NCI-H2227 (cell line): ENCODE results near the gene NCAPD2.
A peak's percentile ranks its signal among the peaks of the same experiment; 100 is the strongest.

Experiments
- DNase-seq: peaks from one replicate; lab custom pipeline; 2025; ENCODE audit not compliant: unreplicated experiment; lab: John Stamatoyannopoulos, UW

NCAPD2 gene, protein sequence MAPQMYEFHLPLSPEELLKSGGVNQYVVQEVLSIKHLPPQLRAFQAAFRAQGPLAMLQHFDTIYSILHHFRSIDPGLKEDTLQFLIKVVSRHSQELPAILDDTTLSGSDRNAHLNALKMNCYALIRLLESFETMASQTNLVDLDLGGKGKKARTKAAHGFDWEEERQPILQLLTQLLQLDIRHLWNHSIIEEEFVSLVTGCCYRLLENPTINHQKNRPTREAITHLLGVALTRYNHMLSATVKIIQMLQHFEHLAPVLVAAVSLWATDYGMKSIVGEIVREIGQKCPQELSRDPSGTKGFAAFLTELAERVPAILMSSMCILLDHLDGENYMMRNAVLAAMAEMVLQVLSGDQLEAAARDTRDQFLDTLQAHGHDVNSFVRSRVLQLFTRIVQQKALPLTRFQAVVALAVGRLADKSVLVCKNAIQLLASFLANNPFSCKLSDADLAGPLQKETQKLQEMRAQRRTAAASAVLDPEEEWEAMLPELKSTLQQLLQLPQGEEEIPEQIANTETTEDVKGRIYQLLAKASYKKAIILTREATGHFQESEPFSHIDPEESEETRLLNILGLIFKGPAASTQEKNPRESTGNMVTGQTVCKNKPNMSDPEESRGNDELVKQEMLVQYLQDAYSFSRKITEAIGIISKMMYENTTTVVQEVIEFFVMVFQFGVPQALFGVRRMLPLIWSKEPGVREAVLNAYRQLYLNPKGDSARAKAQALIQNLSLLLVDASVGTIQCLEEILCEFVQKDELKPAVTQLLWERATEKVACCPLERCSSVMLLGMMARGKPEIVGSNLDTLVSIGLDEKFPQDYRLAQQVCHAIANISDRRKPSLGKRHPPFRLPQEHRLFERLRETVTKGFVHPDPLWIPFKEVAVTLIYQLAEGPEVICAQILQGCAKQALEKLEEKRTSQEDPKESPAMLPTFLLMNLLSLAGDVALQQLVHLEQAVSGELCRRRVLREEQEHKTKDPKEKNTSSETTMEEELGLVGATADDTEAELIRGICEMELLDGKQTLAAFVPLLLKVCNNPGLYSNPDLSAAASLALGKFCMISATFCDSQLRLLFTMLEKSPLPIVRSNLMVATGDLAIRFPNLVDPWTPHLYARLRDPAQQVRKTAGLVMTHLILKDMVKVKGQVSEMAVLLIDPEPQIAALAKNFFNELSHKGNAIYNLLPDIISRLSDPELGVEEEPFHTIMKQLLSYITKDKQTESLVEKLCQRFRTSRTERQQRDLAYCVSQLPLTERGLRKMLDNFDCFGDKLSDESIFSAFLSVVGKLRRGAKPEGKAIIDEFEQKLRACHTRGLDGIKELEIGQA (N-terminal part only)

GRCh38 chr12:6493497-6494257, at the start of gene NCAPD2:
Gene NCAPD2 (plus strand): TSS chr12:6494102. CDS start chr12:6495099, 997 bp downstream.
- peak; percentile 95 for DNase-seq

- no peak for DNase-seq
Measured at GRCh38 chr12:6444704-6445688, 48.9 kb upstream of the NCAPD2 start, which contains the start of gene CD27. Gene CD27 (plus strand): TSS chr12:6444955. CDS start chr12:6445096, 141 bp downstream.

- no peak for DNase-seq
Measured at GRCh38 chr12:6450091-6450868, 43.6 kb upstream of the NCAPD2 start.

DNA sequence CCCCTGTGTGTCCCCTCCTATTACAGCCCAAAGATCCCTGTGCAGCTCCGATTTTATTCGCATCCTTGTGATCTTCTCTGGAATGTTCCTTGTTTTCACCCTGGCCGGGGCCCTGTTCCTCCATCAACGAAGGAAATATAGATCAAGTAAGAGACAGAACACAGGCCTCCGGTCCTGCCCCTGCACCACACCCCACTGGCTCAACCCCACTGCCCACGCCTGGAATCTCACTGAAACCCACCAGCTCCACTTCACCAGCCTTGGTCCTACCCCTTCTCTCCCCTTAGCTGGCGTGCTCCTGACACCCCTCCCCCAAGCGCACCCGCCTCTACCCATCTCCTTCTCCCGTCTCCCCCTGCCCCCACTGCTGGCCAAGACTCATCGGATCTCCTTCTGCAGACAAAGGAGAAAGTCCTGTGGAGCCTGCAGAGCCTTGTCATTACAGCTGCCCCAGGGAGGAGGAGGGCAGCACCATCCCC, 43.0 kb upstream of the NCAPD2 start:
- peak; percentile 66 for DNase-seq

DNA sequence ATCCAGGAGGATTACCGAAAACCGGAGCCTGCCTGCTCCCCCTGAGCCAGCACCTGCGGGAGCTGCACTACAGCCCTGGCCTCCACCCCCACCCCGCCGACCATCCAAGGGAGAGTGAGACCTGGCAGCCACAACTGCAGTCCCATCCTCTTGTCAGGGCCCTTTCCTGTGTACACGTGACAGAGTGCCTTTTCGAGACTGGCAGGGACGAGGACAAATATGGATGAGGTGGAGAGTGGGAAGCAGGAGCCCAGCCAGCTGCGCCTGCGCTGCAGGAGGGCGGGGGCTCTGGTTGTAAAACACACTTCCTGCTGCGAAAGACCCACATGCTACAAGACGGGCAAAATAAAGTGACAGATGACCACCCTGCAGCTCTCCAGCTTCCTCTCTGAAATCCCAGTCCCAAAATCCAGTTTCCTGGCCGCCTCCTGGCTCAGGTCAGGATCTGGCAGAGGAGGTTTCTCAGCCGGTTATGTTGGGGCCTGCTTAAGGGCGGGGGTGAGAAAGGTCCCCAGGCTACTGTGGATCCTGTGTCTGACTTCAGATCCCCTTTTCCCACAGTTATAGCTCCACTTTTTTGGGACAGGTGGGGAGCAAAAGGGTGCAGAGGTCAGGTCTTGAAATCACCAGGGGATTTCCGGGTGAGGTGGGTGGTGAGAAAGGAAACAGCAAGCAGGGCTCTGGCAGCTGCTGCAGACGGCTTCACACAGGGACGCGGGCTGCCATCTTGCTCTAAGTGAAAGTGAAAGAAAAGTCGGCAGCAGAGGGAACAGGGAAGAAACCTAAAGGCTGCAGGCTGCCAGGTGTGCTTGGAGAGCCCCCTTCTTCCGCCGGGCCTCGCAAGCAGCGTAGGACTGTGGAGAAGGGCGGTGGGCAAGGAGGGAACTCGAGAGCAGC, 42.3 kb upstream of the NCAPD2 start, which contains the start of gene TAPBPL:
TSS of gene TAPBPL (plus strand) at position 695 of the 897 bp plus-strand sequence. CDS start 207 bp downstream, outside the sequence.
- peak; percentile 83 for DNase-seq

DNA sequence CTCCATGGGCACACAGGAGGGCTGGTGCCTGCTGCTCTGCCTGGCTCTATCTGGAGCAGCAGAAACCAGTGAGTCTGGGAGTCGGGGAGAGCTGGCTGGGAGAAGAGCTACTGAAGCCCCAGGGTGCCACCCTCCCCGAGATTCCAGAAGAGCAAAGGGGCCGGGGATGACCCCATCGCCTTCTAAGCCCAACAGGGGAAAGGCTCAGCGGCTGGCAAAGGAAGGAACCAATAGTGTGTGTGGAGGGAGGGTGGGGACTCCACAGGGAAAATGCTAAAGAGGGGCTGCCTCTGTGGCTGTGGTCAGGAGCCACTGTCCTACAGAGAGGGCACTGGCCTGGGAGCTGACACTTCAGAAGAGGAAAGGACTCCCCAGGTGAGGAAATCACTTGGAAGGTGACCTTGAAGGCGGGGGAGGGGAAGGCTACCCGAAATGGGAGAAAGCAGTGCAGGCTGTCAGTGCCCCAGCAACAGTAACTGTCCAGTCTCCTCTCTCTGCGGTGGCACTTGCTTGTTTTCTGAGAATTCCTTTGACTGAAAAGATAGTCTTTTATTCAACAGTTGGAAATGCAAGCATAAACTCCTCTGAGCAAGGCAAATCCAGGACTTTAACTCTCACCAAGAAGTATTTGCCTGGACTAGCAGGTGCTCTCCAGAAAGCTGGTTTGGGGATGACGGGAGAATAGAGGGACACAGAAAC, 41.5 kb upstream of the NCAPD2 start:
- no peak for DNase-seq

GRCh38 chr12:6452944-6453630, 40.8 kb upstream of the NCAPD2 start:
- no peak for DNase-seq

DNA sequence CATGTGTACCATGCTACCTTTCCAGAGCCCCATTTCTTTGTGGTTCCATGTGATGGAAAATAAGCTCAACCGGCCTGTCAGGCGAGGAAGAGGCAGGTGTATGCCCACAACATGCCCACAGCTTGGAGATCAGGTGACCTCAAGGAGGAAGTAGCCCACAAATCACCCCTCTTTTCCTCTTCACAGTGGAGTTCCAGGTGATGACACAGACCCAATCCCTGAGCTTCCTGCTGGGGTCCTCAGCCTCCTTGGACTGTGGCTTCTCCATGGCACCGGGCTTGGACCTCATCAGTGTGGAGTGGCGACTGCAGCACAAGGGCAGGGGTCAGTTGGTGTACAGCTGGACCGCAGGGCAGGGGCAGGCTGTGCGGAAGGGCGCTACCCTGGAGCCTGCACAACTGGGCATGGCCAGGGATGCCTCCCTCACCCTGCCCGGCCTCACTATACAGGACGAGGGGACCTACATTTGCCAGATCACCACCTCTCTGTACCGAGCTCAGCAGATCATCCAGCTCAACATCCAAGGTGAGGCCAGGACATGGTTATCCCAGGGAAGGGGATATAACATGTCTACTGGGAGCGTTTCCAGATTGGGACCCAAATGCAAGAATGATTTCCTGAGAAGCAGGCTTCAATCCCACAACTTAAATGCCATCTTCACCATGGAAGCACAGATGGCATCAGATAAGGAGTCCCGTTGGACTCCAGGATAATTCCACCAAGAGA, 36.5 kb upstream of the NCAPD2 start:
- DNase-seq: no peak

DNA sequence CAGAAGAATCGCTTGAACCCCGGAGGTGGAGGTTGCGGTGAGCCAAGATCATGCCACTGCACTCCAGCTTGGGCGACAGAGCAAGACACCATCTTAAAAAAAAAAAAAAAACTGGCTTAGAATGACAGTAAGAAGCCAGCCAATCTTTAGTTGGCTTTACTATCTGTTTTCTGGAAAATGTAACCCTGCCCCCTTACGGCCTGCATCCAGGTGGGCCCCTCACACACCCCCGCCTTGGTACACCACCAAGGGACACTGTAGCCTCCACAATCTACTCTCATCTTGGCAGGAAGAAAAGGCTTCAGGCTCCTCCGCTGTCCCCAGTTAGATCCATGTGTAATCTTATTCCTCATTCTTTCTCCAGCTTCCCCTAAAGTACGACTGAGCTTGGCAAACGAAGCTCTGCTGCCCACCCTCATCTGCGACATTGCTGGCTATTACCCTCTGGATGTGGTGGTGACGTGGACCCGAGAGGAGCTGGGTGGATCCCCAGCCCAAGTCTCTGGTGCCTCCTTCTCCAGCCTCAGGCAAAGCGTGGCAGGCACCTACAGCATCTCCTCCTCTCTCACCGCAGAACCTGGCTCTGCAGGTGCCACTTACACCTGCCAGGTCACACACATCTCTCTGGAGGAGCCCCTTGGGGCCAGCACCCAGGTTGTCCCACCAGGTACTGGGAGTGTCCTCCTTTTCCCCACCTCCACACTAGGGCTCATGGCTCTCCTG, 35.5 kb upstream of the NCAPD2 start:
- no peak for DNase-seq

DNA sequence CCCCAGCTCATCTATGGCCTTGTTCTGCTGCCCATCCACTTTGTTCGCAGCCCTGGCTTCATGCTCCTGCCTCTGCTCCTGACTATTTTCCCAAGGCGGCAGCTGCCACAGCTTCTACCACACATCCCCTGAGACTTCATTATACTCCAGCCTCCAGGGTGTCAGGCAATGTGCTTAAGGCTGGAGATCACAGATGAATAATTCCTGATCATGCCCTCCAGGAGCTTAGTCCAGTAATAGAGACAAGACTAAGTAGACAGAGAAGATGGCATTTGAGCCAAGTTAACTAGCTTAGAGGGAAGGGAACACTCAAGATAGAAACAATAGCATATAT, 34.9 kb upstream of the NCAPD2 start:
- no peak for DNase-seq

DNA sequence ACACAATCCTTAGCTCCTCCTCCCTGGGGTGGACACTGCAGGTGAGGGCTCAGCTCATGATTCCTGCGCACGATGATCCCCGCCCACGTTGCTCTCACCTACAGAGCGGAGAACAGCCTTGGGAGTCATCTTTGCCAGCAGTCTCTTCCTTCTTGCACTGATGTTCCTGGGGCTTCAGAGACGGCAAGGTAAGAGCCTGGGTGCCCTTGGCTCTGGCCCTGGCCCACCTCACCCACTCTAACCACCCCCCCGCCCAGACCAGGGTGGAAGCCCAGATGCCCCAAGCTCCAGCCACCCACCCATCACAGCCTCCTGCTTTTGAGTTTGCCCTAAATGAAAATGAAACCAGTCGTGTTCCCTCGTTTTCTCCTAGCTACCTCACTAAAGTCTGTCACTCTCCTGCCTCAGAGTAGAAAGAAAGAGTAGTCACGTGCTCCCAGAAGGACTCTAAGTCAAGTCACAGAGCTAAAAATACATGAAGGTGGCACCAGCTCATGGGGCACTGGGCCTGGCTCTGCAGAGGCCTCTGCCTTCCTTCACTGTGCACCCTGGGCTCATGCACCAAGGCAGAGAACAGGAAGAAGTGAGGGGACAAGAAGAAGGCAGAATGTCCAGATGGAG, 33.0 kb upstream of the NCAPD2 start:
- no peak for DNase-seq

GRCh38 chr12:6461401-6462233, 32.3 kb upstream of the NCAPD2 start:
- no peak for DNase-seq

DNA sequence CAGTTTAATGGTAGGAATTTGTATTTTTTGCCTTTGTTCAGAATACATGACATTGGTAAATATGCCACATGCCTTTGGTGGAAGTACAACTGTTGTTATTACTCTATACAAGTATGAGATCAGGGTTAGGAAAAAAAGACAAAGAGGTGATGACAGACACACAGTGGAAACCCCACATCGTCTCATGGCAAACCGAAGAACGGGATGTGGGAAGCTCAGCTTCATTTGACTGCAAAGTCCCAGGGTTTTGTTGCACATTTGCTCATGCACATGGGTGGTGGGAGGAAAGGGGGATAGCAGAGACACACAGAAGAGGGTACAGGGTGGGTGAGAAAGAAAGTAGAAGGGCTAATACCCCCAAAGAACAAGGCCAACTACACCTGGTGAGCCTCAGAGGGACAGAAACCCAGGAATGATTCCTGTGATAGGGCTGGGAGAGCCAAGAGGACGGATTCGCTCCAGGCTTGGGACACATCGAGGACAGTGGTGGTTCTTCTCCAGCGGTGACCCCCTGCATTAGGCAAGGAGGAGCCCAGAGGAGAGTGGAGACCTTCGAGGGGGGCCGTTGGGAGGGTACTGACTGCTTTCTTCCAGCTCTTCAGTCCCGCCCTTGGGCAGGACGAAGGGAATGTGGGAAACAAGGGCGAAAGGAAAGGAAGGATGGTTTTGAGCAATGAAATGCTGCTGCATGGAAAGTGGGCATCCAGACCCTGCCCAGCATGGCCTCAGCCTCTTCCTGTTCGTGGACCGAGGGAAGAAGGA, 31.5 kb upstream of the NCAPD2 start:
- no peak for DNase-seq
